Lung microvascular endothelial cell (primary cell): Measurements from ENCODE around the gene SAMD15. TPM values are rescaled to one million over a fixed set of nuclear protein-coding genes. Genes with fewer than 3 reads are reported as not detected.
"Not testable (repeated sequence)": the region's sequence is repeated elsewhere in the genome, so short reads cannot be mapped to it uniquely, and the experiment has no call there.

Source experiments
- DNase-seq, 2 donors: peaks; one replicate each; pipeline versions ENCODE4 v3.0.0 to v3.0.0-alpha.2; 2010; ENCODE audit warnings: low read depth in 2 of 2
- total RNA-seq: library from RNA; depleted of rRNA; stranded (reverse); fragments of >200 nt; gene quantifications from 2 replicates; pipeline ENCODE4 v1.2.1, GENCODE V29; 2014

Gene SAMD15
- total RNA-seq, 1 donor from 2014 or later, result 0.40 TPM

DNA sequence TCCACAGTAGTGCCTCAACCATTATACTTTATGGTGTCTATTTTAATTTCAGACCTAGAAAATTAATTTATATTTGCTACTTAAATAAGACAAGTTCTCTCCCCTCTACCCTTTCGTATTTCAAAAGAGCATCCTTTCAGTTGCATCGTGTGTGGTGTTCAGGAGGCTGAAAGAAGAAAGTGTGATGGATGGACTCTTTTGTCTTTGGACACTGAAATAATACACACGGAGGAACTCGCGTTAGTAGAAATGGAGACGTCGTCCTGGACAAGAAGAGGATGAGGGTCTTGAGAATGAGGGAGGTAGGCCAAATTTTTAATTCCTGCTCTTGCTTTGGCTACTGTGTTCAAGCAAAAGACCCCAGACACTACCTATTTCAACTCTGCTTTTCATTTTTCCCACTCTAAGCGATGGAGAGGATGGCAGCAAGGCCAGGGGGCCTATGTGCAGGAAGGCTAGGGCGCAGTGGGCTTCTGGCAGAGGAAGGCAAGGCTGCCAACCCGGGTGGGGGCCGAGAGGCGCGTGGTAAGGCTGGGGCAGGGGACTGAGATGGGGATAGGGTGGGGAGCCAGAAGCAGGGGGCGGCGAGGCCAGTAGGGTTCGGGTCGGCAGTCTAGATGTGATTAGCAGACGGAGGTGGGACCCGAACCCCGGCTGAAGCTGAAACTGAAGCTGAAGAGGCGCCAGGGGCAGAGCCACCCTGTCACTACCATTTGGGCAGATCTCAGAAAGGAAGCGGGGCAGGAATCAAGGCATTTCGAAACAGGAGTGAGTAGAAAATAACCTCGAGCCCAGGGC, 1.0 kb upstream of the SAMD15 start:
- peak; percentile 5 to 33 for DNase-seq

GRCh38 chr14:77377502-77377844, 294 bp downstream of the SAMD15 start:
- DNase-seq, result no peak

GRCh38 chr14:77378701-77379100, 1.5 kb downstream of the SAMD15 start:
- DNase-seq, result no peak

DNA sequence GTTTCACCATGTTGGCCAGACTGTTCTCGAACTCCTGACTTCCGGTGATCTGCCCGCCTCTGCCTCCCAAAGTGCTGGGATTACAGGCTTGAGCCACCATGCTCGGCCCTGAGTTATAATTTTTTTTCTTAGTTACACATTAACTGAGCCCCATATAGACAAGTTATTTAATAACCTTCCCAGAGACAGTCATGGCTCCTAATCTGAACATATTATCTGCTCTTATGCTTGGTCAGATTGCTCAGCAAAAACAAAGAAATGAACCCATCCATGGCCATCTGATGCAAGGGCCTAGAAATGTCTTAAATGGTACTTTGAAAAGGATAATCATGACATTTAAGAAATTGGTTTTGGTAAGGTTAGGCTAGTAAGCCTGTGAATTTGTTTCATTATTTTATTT, 13.0 kb downstream of the SAMD15 start:
- no peak for DNase-seq

DNA sequence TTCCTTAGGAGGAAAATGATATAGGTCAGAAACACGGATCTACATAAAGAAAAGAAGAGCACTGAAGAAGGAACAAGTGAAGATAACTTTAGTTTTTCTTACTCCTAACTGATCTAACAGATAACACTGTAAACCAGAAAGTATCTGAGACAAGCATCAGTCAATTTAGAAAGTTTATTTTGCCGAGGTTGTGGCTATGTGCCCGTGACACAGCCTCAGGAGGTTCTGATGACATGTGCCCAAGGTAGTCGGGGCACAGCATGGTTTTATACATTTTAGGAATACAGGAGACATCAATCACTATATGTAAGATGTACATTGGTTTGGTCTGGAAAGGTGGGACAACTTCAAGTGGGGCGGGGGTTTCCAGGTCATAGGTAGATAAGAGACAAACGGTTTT, 23.0 kb downstream of the SAMD15 start:
- DNase-seq, result no peak

DNA sequence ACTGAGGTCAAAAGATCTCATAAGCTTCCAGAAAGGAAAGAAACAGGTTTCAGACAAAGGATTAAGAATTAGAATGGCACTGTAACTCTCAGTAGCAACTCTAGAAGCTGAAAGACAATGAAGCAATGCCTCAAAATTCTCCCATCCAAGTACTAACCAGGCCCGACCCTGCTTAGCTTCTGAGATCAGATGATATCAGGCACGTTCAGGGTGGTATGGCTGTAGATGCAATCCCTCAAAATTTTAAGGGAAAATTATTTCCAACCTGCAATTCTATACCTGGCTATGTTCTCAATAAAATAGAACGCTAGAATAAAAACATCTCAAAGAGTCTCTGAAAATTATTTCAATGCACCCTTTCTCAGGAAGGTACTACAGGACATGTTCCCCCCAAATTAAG, 26.6 kb downstream of the SAMD15 start:
- DNase-seq, result no peak

DNA sequence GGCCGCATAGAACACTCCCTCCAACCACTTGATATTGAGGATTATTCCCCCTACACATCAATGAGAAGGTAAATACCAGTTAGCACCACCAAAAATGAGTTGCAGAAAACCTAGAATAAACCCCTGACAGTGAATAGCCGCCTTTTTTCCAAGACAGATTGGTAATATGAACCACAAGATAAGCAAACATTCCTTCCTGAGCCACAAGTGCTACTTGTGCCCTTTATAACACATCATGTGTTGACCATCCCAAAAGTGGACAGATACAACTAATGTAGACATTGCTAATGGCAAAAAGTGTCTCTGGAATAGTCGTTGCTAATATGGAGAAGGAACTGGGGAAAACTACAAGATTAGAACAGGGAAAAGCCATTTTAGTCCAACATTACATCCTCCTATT, 28.9 kb downstream of the SAMD15 start:
- no peak for DNase-seq

- no peak for DNase-seq
These were observed 29.5 kb downstream of the SAMD15 start for GRCh38 chr14:77406718-77407117.

DNA sequence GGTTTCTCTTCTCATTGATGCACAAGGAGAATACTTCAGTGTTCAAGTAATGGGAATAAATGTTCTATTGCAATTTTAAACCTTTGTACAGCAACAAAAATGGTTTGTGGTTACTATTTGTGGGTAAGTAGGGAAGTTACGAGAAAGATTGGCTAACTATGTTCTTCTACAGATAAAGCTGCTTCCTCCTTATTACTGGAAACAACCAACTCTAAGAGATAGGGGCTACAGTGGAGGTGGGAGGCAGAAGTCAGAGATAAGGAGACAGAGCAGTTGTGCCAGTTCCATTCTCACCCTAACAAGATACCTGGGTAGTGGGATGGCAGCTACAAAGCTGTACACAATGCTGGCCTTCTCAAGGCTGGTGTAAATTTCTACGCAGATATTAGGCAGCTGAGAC, 30.0 kb downstream of the SAMD15 start:
- DNase-seq, result no peak

DNA sequence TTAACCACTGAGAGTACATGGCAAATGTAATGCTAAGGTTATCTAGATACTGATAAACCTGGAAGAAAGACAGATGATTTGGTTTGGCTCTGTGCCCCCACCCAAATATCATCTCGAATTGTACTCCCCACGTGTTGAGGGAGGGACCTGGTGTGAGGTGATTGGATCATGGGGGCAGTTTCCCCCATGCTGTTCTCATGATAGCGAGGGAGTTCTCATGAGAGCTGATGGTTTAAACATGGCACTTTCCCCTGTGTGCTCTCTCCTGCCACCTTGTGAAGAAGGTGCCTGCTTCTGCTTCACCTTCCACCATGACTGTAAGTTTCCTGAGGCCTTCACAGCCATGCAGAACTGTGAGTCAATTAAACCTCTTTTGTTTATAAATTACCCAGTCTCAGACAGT, 32.0 kb downstream of the SAMD15 start:
- DNase-seq, result peak; percentile 14 to 31

DNA sequence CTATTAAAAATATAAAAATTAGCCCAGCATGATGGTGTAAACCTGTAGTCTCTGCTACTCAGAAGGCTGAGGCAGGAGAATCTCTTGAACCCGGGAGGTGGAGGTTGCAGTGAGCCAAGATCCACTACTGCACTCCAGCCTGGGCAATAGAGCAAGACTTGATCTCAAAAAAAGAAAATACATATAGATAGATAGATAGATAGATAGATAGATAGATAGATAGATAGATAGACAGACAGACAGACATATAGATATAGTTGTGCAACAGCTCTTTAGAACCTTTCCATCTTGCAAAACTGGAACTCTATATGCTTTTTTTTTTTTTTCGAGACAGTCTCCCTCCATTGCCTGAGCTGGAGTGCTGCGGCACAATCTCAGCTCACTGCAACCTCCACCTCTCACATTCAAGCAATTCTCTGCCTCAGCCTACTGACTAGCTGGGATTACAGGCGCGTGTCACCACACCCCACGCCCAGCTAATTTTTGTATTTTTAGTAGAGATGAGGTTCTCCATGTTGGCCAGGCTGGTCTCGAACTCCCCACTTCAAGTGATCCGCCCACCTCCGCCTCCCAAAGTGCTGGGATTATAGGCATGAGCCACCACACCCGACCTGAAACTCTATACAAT, 38.3 kb downstream of the SAMD15 start:
- not testable (repeated sequence) for DNase-seq

GRCh38 chr14:77416098-77416497, 38.9 kb downstream of the SAMD15 start:
- not testable (repeated sequence) for DNase-seq

GRCh38 chr14:77416836-77417235, 39.7 kb downstream of the SAMD15 start:
- DNase-seq, result no peak

- no peak for DNase-seq
These were observed 44.0 kb downstream of the SAMD15 start for GRCh38 chr14:77421201-77421600.

DNA sequence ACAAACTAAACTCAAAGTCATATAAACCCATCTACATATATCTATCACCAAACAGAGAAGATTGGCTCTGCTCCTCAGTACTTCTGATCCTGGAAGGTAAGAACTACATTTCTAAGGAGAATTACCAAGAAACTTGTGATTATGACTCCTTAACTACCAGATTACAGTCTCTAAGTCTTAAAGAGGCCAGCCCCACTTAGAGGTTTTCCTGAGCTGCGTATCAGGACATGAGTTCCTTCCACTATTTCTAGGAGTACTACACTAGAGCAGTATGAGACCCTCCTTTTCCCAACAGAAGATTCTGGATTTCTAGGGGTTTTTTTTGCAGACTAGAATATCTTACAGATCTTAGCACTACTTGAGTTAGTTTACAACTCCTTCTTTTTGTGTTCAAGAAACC, 46.2 kb downstream of the SAMD15 start, which contains the start of gene NOXRED1:
Gene NOXRED1 (minus strand): TSS at position 101 of the 400 bp plus-strand sequence. CDS start 634 bp downstream, outside the sequence.
- no peak for DNase-seq

- DNase-seq, result no peak
These were observed 47.7 kb downstream of the SAMD15 start for GRCh38 chr14:77424862-77425261.

GRCh38 chr14:77426396-77426795, 49.2 kb downstream of the SAMD15 start:
- DNase-seq, result no peak

GRCh38 chr14:77436042-77436441, 58.9 kb downstream of the SAMD15 start:
- no peak for DNase-seq

DNA sequence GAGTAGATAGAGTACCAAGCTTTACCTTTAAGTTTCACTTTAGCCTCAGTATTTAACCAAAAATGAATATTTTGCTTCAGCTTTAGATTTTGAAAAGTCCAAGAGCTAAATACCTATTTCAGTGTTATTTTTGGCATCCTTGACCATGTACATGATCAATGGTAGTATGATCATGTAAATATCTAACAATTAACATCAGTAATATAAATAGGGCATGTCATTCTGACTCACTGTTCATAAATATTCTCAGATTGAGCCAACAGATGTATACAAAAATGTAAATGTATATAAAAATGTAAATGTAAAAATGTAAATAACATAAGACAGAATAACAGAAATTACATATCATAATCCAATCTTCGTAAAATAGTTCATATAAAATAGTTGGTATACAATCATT, 61.4 kb downstream of the SAMD15 start:
- no peak for DNase-seq

GRCh38 chr14:77439861-77440260, 62.7 kb downstream of the SAMD15 start:
- no peak for DNase-seq
